Keratinocyte (primary cell): ENCODE results near the gene UPF1. TPM values are rescaled to one million over a fixed set of nuclear protein-coding genes. Genes with fewer than 3 reads are reported as not detected.
"Not testable (repeated sequence)": the region's sequence is repeated elsewhere in the genome, so short reads cannot be mapped to it uniquely, and the experiment has no call there.

Experiments used
- DNase-seq: peaks from one replicate; pipeline ENCODE4 v3.0.0-alpha.2; 2011; ENCODE audit warnings: low read depth, missing footprints, low spot score
- FAIRE-seq: peaks from 2 replicates; lab custom pipeline; 2011; peaks lifted over from hg19 to GRCh38; lab: Jason Lieb, UNC
- H2AFZ ChIP-seq: 2 replicates; pipeline ENCODE4 v1.6.0; 2012; ENCODE audit warnings: low read length, control low read depth, inconsistent platforms; ENCODE audit not compliant: control insufficient read depth
- H3K27ac ChIP-seq: 2 replicates; pipeline ENCODE4 v1.5.1; 2011; ENCODE audit warnings: low read length; ENCODE audit not compliant: control insufficient read depth, insufficient read depth
- H3K27me3 ChIP-seq: 3 replicates; pipeline ENCODE4 v1.6.0; 2011; ENCODE audit warnings: low read length; ENCODE audit not compliant: control insufficient read depth, insufficient read depth; ENCODE audit errors: extremely low read depth
- H3K36me3 ChIP-seq, 2 experiments: 2 replicates in 1 of 2; 3 replicates in 1 of 2; pipeline ENCODE4 v1.5.1; 2011; ENCODE audit warnings: low read length in 2 of 2, mild to moderate bottlenecking in 1 of 2; ENCODE audit not compliant: control insufficient read depth in 2 of 2, insufficient read depth in 2 of 2; ENCODE audit errors: extremely low read depth in 1 of 2
- H3K4me1 ChIP-seq: 3 replicates; pipeline ENCODE4 v1.5.1; 2011; ENCODE audit warnings: low read length; ENCODE audit not compliant: control insufficient read depth, insufficient read depth; ENCODE audit errors: extremely low read depth
- H3K4me2 ChIP-seq: 3 replicates; pipeline ENCODE4 v1.6.0; 2011; ENCODE audit warnings: low read depth, low read length; ENCODE audit not compliant: control insufficient read depth, insufficient read depth; ENCODE audit errors: extremely low read depth
- H3K4me3 ChIP-seq, 3 experiments: fragments of 200-600 bp in 1 of 3; sonication (generic) in 1 of 3; 2 replicates in 2 of 3; 3 replicates in 1 of 3; pipeline ENCODE4 v1.5.1; 2011 to 2016; ENCODE audit warnings: low read length in 3 of 3, mild to moderate bottlenecking in 3 of 3, control low read depth in 2 of 3, inconsistent platforms in 1 of 3, low read depth in 1 of 3, mixed read lengths in 1 of 3, mixed run types in 1 of 3, moderate library complexity in 1 of 3; ENCODE audit not compliant: control insufficient read depth in 2 of 3, insufficient read depth in 2 of 3; ENCODE audit errors: extremely low read depth in 1 of 3
- H3K79me2 ChIP-seq: 2 replicates; pipeline ENCODE4 v1.6.0; 2012; ENCODE audit warnings: low read length; ENCODE audit not compliant: control insufficient read depth, insufficient read depth
- H3K9ac ChIP-seq: 3 replicates; pipeline ENCODE4 v1.6.0; 2011; ENCODE audit warnings: low read length; ENCODE audit not compliant: control insufficient read depth, insufficient read depth; ENCODE audit errors: extremely low read depth
- H3K9me1 ChIP-seq: 3 replicates; pipeline ENCODE4 v1.6.0; 2011; ENCODE audit warnings: low read length; ENCODE audit not compliant: control insufficient read depth, insufficient read depth; ENCODE audit errors: extremely low read depth
- H3K9me3 ChIP-seq: 2 replicates; pipeline ENCODE4 v1.5.1; 2012; ENCODE audit warnings: low read depth, low read length; ENCODE audit not compliant: control insufficient read depth
- H4K20me1 ChIP-seq: 3 replicates; pipeline ENCODE4 v1.6.0; 2011; ENCODE audit warnings: low read length; ENCODE audit not compliant: control insufficient read depth, insufficient read depth; ENCODE audit errors: extremely low read depth
- CTCF ChIP-seq, 3 experiments: IDR thresholded peaks in 1 of 3; conservative IDR thresholded peaks in 1 of 3; optimal IDR thresholded peaks in 1 of 3; 2 replicates in 2 of 3; 3 replicates in 1 of 3; pipeline versions ENCODE3 to v1.5.1; 2011; ENCODE audit warnings: low read length in 3 of 3, mild to moderate bottlenecking in 3 of 3, moderate library complexity in 2 of 3, control low read depth in 1 of 3, inconsistent platforms in 1 of 3; ENCODE audit not compliant: insufficient read depth in 2 of 3; ENCODE audit errors: extremely low read depth in 1 of 3
- EZH2 ChIP-seq: IDR thresholded peaks from one replicate; pipeline ENCODE4 v1.6.1; 2012; ENCODE audit warnings: inconsistent platforms, mild to moderate bottlenecking, low read length, moderate library complexity
- dilution Hi-C: fragments of 300-500 bp; cut with MboI; formaldehyde crosslinking; loops from one replicate; pipeline ENCODE4 v1.7.0; 2020; ENCODE audit warnings: low sequenced_read_pairs; ENCODE audit not compliant: extremely low pct_ligation_motif_present
- polyA plus RNA-seq, 5 experiments: library from polyadenylated mRNA; depleted of rRNA in 3 of 5; stranded (reverse) in 3 of 5; stranded (forward) in 1 of 5; unstranded in 1 of 5; fragments of >200 nt; gene quantifications; 1 replicate in 1 of 5; 2 replicates in 3 of 5; 3 replicates in 1 of 5; pipeline versions ENCODE4 v1.2.1 to v1.2.3, GENCODE V29; 2011 to 2012; ENCODE audit warnings: missing spikeins in 2 of 5, low read depth in 1 of 5, low replicate concordance in 1 of 5

Gene UPF1
- polyA plus RNA-seq, 1 donor (not counting 4 experiments of a cell fraction or from before 2014, with no cell fraction given), result 33.7 TPM

- Histone ChIP-seq H3K9me1 (no peaks in the 10 kb centered on the region), H3K9me3 (no peaks in the 10 kb centered on the region), H3K79me2 (peaks cover 65% of the 10 kb centered on the region), H3K27ac (no peak overlapping the region), H3K4me2 (no peak overlapping the region), H2AFZ (no peak overlapping the region), H3K4me1 (peaks cover 11% of the 10 kb centered on the region), H3K9ac (no peak overlapping the region), H3K4me3 (no peak overlapping the region), H3K36me3 (peaks cover 15 to 18% of the 10 kb centered on the region in 2 experiments), H3K27me3 (no peaks in the 10 kb centered on the region), H4K20me1 (no peaks in the 10 kb centered on the region)
- TF ChIP-seq CTCF (optimal IDR thresholded peaks at IDR 0.05 in 1 of 3, IDR thresholded peaks at IDR 0.05 in 1 of 3, conservative IDR thresholded peaks at IDR 0.05 in 1 of 3; ENCODE audit: extremely low read depth in 1 of 3, insufficient read depth in 2 of 3, low read length in 3 of 3), result peak; percentile 46 to 65 (median 47)
- TF ChIP-seq EZH2, result no peak
- dilution Hi-C loops, result no loop called here
- DNase-seq (no peak), FAIRE-seq (no peak)
These were observed 83.9 kb downstream of the UPF1 start for GRCh38 chr19:18915639-18916038.

GRCh38 chr19:18917593-18917992, 85.8 kb downstream of the UPF1 start:
- Histone ChIP-seq H3K4me1 (peaks cover 11% of the 10 kb centered on the region), H3K79me2 (peaks cover 72% of the 10 kb centered on the region), H3K36me3 (peaks cover 17 to 23% of the 10 kb centered on the region in 2 experiments)
- H3K4me2 ChIP-seq, H3K4me3 ChIP-seq, FAIRE-seq, H3K27me3 ChIP-seq, dilution Hi-C loops, H4K20me1 ChIP-seq, H3K27ac ChIP-seq, H3K9ac ChIP-seq, DNase-seq, H2AFZ ChIP-seq, H3K9me1 ChIP-seq, H3K9me3 ChIP-seq: not testable (repeated sequence)

Other genes with a start within 250 kb of the UPF1 start
- 29.5 to 36.9 TPM (median 31.9 TPM) in 3 replicates for gene REX1BD, start 243.2 kb upstream of the UPF1 start, polyA plus RNA-seq
- gene CRLF1, start 225.2 kb upstream of the UPF1 start, polyA plus RNA-seq, result 0.20 to 1.5 TPM (median 0.98 TPM) in 3 replicates
- 0.06 to 0.19 TPM in 2 of 3 replicates, not detected in the other for gene TMEM59L, start 219.1 kb upstream of the UPF1 start, polyA plus RNA-seq
- 0.68 to 2.0 TPM (median 1.3 TPM) in 3 replicates for gene KLHL26, start 194.9 kb upstream of the UPF1 start, polyA plus RNA-seq
- gene CRTC1, start 148.3 kb upstream of the UPF1 start, polyA plus RNA-seq, result 0.54 to 2.4 TPM (median 1.0 TPM) in 3 replicates
- gene COMP, start 40.7 kb upstream of the UPF1 start, polyA plus RNA-seq, result 0.02 to 0.21 TPM in 2 of 3 replicates, not detected in the other
- 0.09 to 0.23 TPM (median 0.14 TPM) in 3 replicates for gene CERS1, start 64.2 kb downstream of the UPF1 start, polyA plus RNA-seq
- gene COPE, start 87.4 kb downstream of the UPF1 start, polyA plus RNA-seq, result 109 to 198 TPM (median 137 TPM) in 3 replicates
- gene DDX49, start 87.8 kb downstream of the UPF1 start, polyA plus RNA-seq, result 33.1 to 59.4 TPM (median 39.2 TPM) in 3 replicates
- gene HOMER3, start 109.3 kb downstream of the UPF1 start, polyA plus RNA-seq, result 97.2 to 188 TPM (median 119 TPM) in 3 replicates
- gene SUGP2, start 201.6 kb downstream of the UPF1 start, polyA plus RNA-seq, result 39.6 to 57.9 TPM (median 51.2 TPM) in 3 replicates
- gene ARMC6, start 201.6 kb downstream of the UPF1 start, polyA plus RNA-seq, result 23.8 to 32.7 TPM (median 30.7 TPM) in 3 replicates
- gene SLC25A42, start 232.0 kb downstream of the UPF1 start, polyA plus RNA-seq, result 1.2 to 2.2 TPM (median 1.9 TPM) in 3 replicates